ENCODE measurements around the gene C3orf33. TPM values are rescaled to one million over a fixed set of nuclear protein-coding genes. Genes with fewer than 3 reads are reported as not detected.

Gene C3orf33
- total RNA-seq, 4 donors from 2014 or later: 1.1 to 2.2 (median 1.7) TPM

DNA sequence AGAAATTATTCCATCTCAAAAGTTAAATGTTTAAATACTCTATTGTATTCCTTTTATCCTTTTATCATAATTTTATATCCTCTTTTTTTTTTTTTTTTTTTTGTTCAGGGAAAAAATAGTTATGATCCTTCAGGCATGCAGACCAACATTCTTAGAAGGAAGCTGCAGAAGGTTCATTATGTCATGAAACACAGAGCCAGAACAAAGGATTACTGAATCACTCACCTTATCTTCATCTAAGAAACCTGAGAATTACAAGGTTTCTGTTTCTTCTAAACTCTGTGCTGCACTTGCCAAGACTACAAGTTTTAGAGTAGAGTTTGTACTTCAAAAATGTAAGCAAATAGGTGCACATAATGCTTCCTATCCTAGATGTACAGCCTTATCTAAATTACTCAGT, 64.5 kb downstream of the C3orf33 start:
- no peak for DNase-seq (ENCODE audit: low spot score)
- no peak for ATAC-seq (ENCODE audit: low FRiP score)
- TF ChIP-seq CTCF (IDR thresholded peaks at IDR 0.05): no peak

- ATAC-seq (ENCODE audit: low FRiP score) (no peak), DNase-seq (ENCODE audit: low spot score) (no peak)
- TF ChIP-seq CTCF (IDR thresholded peaks at IDR 0.05): no peak
These were observed 65.0 kb downstream of the C3orf33 start for GRCh38 chr3:155741101-155741500.

GRCh38 chr3:155739154-155739553, 66.9 kb downstream of the C3orf33 start:
- TF ChIP-seq CTCF (IDR thresholded peaks at IDR 0.05): no peak
- ATAC-seq (ENCODE audit: low FRiP score) (no peak), DNase-seq (ENCODE audit: low spot score) (no peak)

DNA sequence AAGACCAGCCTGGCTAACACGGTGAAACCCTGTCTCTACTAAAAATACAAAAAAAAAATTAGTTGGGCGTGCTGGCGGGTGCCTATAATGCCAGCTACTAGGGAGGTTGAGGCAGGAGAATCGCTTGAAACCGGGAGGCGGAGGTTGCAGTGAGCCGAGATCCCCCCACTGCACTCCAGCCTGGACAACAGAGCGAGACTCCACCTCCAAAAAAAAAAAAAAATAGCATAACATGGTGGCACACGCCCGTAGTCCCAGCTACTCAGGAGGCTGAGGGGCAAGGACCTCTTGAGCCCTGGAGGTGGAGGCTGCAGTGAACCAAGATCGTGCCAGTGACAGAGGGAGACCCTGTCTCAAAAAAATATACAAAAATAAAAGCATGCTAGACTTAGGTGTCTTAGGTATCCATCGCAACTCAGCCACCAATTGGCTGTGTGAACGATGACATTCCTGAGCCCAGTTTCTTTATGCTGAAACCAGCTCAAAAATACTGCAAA, 67.5 kb downstream of the C3orf33 start:
- ATAC-seq (ENCODE audit: low FRiP score): no peak
- TF ChIP-seq CTCF (IDR thresholded peaks at IDR 0.05): no peak
- no peak for DNase-seq (ENCODE audit: low spot score)

- ATAC-seq (ENCODE audit: low FRiP score) (no peak), DNase-seq (ENCODE audit: low spot score) (no peak)
- no peak for TF ChIP-seq CTCF (IDR thresholded peaks at IDR 0.05)
These were observed 68.1 kb downstream of the C3orf33 start for GRCh38 chr3:155737844-155738460.

GRCh38 chr3:155736381-155736780, 69.7 kb downstream of the C3orf33 start:
- TF ChIP-seq CTCF (IDR thresholded peaks at IDR 0.05): no peak
- DNase-seq (ENCODE audit: low spot score) (no peak), ATAC-seq (ENCODE audit: low FRiP score) (no peak)

GRCh38 chr3:155730843-155731242, 75.2 kb downstream of the C3orf33 start:
- no peak for TF ChIP-seq CTCF (IDR thresholded peaks at IDR 0.05)

More at GRCh38 chr3:155730843-155731242, 75.2 kb downstream of the C3orf33 start:
- ATAC-seq (ENCODE audit: low FRiP score) (no peak), DNase-seq (ENCODE audit: low spot score) (no peak)

Data from omental fat pad (tissue), 4 donors.